Coronary artery (tissue), 2 donors: Measurements from ENCODE around the gene CFD.
A peak's percentile ranks its signal among the peaks of the same experiment; 100 is the strongest.

ENCODE experiments used
- DNase-seq: peaks from one replicate; pipeline ENCODE4 v3.0.0-alpha.2; 2017; ENCODE audit warnings: low spot score
- H3K27ac ChIP-seq, 2 donors: fragments of 200-600 bp; sonication (generic); one replicate each; pipeline ENCODE4 v1.5.1; 2016 to 2019
- H3K4me3 ChIP-seq: fragments of 200-600 bp; sonication (generic); 2 replicates; pipeline ENCODE4 v1.5.1; 2016; ENCODE audit warnings: mild to moderate bottlenecking, moderate library complexity
- TF ChIP-seq, protein P1 (sequence below): fragments of 200-600 bp; sonication (generic); IDR thresholded peaks from one replicate; pipeline ENCODE4 v1.5.1; 2019; ENCODE audit warnings: antibody characterized with exemption

Gene CFD

DNA sequence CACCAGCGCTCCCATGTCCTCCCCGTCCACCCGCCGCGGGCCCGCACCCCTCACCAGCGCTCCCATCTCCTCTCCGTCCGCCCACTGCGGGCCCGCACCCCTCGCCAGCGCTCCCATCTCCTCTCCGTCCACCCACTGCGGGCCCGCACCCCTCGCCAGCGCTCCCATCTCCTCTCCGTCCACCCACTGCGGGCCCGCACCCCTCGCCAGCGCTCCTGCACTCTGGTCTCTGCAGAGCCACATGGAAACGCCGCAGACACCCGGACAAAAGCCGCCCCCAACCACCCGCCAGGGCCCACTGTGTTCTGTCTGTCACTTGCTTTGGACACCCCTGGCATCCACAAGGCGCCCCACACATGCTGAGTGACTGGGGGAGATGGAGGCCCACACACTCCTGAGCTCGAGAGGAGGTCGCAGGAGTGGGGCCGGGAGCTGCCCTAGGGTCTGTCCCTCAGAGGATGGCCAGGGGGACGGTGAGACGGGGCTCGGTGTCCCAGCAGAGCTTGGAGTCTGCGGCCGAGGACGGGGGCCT is 7.4 kb downstream of the CFD start:
- H3K27ac ChIP-seq, result no peak overlapping the region
- no peak for DNase-seq
- no peak overlapping the region for H3K4me3 ChIP-seq
- TF ChIP-seq, protein P1, sequence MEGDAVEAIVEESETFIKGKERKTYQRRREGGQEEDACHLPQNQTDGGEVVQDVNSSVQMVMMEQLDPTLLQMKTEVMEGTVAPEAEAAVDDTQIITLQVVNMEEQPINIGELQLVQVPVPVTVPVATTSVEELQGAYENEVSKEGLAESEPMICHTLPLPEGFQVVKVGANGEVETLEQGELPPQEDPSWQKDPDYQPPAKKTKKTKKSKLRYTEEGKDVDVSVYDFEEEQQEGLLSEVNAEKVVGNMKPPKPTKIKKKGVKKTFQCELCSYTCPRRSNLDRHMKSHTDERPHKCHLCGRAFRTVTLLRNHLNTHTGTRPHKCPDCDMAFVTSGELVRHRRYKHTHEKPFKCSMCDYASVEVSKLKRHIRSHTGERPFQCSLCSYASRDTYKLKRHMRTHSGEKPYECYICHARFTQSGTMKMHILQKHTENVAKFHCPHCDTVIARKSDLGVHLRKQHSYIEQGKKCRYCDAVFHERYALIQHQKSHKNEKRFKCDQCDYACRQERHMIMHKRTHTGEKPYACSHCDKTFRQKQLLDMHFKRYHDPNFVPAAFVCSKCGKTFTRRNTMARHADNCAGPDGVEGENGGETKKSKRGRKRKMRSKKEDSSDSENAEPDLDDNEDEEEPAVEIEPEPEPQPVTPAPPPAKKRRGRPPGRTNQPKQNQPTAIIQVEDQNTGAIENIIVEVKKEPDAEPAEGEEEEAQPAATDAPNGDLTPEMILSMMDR, result no peak

DNA sequence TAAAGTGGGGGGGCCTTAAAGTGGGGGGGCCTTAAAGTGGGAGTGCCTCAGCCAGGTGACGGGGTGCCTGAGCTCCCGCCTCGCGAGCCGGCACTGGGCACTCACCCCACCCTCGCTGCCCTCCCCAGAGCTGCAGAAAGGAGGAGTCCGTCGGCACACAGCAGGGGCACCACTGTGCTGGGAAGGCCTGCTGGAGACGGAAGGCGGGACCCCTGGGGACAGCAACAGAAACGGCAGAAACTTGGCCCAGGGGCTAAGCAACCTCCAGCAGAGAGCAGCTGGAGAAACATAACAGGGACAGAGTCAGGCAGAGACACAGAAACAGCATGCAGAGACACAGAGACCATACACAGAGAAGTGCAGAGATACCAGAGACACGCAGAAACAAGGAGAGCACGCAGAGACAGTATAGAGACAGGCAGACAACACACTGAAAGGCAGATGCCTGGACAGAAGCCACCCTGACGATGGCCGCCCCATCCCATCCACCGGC is 7.9 kb downstream of the CFD start:
- Histone ChIP-seq H3K27ac (no peak overlapping the region), H3K4me3 (no peak overlapping the region)
- TF ChIP-seq, protein P1, result no peak
- no peak for DNase-seq

DNA sequence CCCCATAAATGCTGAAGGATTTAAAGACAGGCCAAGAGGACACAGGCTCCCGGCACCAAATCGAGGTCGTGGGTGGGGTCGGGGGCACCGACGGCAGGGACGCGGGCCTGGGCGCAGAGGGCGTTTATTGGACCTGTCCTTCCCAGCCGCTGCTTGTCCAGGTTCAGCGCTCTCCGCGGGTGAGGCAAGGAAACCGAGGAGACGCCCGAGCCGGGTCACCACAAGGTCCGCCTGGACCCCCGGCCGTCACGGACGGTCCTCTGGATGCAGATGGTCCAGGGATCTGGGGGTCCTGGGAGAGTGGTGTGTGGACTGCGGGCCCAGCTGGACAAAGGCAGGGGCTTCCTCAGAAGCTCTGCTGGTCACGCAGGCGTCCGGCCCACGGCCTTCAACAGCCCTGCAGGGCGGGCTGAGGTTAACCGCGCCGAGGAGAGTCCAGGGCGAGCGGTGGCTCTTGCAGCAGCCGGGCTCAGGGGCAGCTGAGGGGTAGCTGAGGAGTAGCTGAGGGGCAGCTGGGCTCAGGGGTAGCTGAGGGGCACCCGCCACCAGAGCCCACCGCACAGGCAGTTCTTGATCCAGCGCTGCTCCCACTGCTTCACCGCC is 8.5 kb downstream of the CFD start:
- TF ChIP-seq, protein P1, result no peak
- DNase-seq, result no peak
- H3K27ac ChIP-seq, result peak overlapping the region in 1 of 2 donors; percentile 83
- no peak overlapping the region for H3K4me3 ChIP-seq

DNA sequence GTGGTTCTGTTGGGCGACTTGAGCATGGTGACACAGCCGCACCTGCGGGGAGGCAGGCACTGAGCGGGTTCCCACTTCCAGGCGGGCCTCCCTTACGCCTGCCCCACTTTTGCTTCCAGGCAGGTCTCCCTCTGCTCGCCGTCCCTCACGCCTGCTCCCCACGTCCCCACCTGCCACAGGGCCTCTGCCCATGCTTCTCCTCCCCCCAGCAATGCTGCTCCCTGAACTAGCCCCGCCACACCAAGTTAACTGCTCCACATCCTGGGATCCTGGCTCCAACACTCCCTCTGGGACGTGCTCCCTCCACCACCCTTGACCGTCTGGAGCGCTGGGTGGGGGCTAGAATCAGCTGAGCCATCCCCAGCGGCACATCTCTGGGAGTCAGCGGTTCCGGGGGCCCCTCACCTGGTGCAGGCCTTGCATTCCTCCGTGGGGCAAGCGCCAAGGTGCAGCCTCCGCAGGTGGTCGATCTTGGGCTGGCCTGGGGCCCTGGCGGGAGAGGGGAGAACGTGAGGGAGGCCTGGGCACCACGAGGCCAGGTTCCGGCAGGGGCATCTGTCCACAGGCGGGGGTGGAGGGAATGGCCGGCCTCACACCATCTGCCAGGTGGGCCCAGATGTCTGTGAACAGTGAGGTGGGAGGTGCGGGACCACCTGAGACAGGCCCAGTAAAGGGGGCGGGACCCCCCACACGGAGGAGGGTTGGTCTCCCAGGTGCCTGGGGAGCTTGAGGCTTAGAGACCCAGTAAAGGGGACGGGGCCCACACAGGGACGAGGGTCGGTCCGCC is 9.2 kb downstream of the CFD start:
- no peak for DNase-seq
- Histone ChIP-seq H3K27ac (peak overlapping the region; percentile 66 to 83), H3K4me3 (no peak overlapping the region)
- TF ChIP-seq, protein P1, result no peak

DNA sequence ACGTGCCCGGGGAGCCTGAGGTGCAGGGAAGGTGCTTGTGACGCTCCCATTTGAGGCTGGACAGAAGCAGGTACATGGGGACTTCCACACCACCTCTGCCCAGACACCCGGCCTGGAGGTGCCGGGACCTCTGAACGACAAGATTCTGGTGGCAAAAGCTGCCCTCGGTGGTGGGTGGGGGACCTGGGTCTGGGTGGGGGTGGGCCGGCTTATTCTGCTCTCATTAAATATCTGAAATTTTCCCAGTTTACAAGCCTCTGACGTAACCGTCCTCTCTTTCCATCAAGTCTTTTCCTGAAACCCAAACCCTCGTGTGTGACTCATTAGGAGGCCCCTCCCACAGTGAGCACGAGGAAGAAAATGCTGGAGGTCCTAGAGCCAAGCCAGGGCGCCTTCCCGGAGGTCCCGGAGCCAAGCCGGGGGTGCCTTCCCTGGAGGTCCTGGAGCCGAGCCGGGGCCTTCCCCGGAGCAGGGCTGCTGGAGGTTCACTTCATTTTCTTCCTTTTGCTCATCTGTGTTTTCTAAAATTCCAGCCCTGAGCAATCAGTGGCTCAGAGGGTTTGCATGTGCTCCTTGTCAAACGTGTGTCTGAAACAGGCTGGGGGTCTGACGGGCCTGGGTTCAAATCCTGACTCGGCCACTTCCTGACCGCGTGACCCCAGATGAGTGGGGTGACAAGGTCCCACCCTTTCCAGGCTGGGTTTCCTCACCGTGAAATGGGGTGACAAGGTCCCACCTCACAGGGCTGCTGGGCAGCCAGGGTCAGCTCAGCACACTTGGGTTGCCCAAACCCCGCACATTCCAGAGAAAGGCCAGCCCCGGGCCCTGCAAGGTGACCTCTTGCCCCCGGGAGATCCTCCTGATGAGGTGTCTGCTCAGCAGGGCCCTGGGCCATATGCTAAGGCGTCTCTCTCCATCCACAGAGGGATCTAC is 10.0 kb downstream of the CFD start:
- Histone ChIP-seq H3K27ac (peak overlapping the region; percentile 66 to 83), H3K4me3 (no peak overlapping the region)
- TF ChIP-seq, protein P1, result no peak
- peak; percentile 89 for DNase-seq

DNA sequence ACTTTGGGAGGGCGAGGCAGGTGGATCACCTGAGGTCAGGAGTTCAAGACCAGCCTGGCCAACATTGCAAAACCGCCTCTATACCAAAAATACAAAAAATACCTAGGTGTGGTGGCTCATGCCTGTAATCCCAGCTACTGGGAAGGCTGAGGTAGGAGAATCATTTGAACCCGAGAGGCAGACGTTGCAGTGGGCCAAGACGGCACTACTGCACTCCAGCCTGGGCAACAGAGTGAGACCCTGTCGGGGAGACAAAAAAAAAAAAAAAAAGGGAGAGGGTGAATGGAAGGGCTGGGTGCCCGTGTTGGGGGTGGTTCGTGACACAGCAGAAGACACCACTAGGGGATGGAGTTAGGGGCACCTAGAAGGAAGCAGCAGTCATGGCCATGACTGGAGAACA is 10.8 kb downstream of the CFD start:
- Histone ChIP-seq H3K27ac (peak overlapping the region; percentile 66 to 83), H3K4me3 (no peak overlapping the region)
- TF ChIP-seq, protein P1, result no peak
- no peak for DNase-seq
